ENCODE measurements around the gene PRKCQ.
"Not testable (repeated sequence)": the region's sequence is repeated elsewhere in the genome, so short reads cannot be mapped to it uniquely, and the experiment has no call there.

Gene PRKCQ

DNA sequence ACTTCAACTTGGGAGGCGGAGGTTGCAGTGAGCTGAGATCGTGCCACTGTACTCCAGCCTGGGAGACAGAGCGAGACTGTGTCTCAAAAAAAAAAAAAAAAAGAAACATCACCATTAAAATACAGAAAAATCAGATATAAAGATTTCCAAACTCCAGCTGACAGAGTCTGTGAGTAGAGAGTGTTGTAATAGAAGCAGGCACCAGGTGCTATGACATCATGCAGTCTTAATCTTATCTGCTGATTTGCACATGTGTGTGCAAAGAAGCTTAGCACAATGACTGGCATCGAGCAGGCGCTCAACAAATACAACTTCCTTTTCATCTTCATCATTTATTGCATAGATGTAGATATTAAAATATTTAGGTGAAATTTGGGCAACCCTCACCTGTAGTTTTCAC lies 92.2 kb downstream of the PRKCQ start:
- DNase-seq, result no peak

- no peak for DNase-seq
Measured at GRCh38 chr10:6486309-6486708, 93.8 kb downstream of the PRKCQ start.

DNA sequence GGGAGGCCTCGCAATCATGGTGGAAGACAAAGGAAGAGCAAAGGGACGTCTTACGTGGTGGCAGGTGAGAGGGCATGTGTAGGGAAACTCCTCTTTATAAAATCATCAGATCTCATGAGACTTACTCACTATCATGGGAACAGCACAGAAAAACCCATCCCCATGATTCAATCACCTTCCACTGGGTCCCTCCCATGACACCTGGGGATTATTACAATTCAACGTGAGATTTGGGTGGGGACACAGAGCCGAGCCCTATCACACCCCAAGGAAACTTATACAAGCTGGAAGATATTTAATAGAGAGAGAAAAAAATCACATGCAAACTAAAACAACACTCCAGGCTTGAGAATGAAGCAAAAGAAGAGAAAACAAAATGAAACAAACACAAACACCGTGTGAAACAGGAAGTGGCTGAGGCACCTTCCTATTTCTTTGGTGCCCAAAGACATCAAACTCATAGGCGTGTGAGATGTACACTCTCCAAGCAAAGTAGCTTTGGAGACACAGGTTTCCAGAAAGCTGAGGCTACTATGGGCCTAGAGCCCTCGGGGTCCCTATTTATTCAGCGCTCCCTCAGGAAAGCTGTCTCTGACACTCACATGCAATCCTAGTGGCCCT lies 97.2 kb downstream of the PRKCQ start:
- no peak for DNase-seq

DNA sequence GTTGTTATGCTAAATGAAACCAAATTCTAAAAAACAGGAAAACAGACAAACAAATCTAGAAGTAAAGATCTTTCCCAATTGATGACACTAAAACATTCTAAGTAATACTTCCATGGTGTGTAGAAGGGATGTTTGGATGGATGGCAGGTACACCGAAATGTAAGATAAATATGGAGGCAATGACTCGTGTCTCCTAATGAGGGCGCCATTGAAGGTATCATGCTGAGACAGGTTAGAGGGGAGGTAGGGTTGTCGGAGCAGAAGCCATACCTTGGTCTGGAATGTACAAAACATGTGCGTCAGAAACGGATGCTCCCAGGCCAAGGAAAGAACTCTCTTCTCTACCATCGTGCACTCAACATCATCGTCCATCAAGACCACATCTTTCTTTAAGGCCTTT lies 101.4 kb downstream of the PRKCQ start:
- DNase-seq, result no peak

- DNase-seq, result no peak
Measured at GRCh38 chr10:6476989-6477388, 103.1 kb downstream of the PRKCQ start.

- DNase-seq, result no peak
Measured at GRCh38 chr10:6474871-6475270, 105.2 kb downstream of the PRKCQ start.

DNA sequence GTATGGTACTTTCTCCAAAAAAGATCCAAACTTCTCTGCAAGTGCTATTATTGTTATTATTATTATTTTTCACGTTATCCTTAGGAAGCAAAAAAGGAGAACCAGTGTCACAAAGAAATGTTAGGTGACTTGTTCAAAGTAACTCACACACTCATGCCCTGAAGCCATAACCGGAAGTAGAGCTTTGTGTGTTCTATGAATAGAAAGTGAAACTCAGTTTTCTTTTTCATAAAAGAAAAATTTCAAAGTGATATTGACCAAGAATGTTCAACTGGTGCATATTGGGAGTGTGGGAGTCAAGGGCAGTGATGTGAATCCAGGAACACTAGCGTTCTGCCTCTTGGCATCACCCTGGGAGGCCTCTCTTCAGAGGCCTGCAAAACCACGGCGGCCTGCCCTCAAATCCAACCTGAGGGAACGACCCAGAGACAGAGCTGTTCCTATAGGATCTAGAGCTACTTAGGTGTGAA lies 106.1 kb downstream of the PRKCQ start:
- peak in 1 of 2 donors; percentile 36 for DNase-seq

DNA sequence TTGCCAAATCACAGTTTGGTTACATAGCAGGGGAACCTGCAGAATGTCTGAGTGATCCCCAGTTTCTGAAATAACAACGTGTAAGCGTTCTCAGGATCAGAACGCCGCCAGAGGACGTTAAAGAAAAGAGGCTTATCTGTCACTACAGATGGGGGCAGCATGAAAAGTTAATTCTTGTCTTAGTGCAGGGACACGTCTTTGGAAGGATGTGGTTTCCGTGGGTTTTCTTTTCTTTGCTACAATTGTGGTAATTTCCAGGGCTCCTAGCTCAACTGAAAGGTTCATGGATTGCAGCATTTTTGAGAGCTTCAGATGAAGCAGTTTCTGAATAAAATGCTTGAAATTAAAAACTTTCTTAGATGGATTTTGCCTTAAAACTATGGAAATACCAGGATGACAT lies 106.6 kb downstream of the PRKCQ start:
- DNase-seq, result peak; percentile 49

- DNase-seq, result not testable (repeated sequence)
Measured at GRCh38 chr10:6472710-6473005, 107.4 kb downstream of the PRKCQ start.

DNA sequence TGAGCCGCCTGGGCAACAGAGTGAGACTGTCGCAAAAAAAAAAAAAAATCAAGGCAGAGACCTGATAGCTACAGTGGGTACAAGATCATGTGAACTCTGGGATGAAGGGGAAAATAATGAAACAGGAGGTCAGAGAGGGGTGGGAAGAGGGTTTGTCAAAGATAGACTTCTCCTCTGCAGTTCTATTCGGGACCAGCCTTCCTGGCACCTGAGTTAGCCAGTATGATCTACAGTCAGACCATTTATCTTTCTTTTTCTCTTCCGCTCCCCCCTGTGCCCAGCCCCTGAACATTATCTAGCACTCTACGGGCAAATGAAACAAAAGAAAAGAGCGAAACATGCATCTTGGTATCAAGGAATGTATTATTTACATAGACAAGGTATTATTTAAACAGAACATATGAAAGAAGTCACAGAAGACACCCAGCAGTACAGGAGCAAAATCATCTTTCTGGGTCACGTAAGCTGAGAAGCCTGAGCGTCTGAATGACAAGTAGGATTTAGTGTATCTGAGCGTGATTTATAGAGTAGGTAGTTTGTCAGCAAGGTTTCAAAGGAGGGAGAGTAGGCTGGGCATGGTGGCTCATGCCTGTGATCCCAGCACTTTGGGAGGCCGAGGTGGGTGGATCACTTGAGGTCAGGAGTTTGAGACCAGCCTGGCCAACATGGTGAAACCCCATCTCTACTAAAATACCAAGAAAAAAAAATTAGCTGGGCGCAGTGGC lies 109.0 kb downstream of the PRKCQ start:
- no peak for DNase-seq

DNA sequence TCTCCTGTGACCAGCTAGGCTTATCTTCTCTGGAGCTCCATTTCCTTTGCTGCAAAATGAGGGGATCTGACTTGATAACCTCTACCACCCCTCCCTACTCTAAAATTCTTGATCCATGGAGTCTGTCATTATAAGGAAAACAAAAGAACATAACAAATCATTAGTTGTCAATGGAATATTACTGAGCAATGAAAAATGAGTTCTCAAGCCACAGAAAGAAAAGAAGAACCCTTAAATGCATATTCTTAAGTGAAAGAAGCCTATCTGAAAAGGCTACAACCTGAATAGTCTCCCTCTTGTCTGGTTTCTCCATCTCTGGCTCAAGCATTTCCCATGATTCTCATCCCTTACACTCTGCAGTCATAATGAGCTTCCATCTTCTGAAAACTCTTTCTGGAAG lies 110.4 kb downstream of the PRKCQ start:
- DNase-seq, result no peak

DNA sequence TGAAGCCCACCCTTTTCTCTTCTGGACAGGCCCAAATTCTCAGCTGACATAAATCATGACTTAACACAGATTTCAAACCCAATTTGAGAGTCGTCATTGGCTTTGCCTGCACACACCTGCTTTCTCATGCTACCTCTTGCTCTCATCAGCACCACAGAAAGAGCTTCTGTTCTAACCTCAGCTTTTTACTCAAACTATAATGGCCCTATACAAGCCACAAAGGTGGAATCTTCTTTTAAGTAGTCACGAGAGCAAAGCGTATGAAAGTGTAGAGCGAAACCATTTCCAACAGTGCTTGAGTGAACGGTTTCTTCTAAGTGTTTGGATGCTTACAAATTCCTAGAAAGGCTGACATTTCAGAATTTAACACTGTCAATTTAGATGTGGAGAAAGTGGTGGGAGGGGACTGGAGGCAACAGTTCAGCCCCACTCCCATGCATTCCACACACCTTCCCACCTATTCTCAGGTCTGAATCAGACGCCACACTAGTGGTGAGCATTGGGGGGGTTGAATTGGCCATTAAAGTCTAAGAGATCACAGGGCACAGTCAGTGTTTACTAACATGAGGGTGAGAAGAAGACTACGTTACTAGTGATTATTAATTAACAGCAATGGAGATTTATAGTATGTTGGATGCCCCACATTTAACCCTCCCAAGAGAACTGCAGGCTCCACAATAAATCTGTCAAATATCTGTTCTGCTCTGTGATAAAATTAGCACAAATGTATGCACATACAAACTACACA lies 114.0 kb downstream of the PRKCQ start:
- DNase-seq, result no peak

DNA sequence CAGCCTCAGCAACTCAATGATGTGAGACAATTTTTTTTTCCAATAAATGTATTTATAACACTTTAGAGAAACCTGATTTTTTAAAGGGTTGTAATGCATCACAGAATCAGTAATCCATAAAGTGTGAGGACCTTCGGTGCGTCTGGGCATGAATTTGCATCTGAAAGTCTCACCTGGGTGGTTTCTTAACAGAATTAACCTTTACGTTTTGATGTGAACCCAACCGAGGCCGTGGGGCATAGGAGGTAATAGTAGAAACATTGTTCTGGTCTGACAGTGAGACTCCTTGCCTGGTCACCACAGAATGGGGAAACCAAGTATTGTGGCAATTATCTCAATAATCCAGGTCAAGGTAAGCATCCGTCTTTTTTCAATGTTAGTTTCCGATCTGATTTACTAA lies 114.6 kb downstream of the PRKCQ start:
- no peak for DNase-seq

DNA sequence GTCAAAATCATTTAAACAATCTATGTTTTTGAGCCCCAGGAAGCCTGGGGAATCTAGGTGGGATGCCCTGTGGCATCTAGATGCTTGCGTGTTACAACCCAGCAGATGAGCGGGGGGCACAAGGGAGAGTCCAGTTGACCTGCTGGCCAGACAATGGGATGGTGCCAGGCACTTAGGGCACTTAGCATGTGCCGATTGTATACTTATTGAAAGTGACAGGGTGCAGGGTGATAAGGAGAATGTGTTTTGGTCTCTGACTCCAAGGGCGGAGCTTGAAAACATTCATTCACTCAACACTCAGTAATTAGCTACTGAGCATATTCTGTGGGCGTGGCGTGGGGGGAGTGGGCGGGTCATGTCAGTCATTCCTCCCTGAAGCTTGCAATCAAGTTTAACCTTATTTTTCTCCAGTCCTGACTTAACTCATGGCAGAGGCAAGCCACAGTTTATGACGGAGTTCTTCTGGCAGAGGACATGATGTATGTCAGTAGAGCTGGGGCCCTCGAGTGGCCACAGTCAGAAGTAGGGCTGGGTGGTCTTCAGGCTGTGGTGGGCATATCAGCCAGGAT lies 115.1 kb downstream of the PRKCQ start:
- peak in 1 of 2 donors; percentile 28 for DNase-seq

DNA sequence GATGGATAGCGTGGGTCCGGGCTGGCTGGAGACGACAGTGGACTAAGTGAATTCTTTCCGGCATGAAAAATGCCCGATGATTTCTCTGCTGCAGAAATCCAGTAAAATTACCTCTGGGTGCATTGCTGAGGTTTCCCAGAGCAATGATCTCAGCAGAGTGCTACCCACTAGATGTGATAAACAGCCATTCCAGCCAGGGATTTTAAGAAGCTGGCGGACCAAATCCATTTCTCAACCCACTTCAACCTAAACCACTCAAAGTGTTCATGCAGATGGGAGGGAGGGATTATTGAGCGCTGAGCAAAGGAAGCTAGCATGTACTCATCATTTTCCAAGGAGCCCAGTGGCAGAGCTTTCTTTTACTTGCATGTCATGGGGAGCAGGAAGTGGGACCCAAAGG lies 116.7 kb downstream of the PRKCQ start:
- DNase-seq, result no peak

DNA sequence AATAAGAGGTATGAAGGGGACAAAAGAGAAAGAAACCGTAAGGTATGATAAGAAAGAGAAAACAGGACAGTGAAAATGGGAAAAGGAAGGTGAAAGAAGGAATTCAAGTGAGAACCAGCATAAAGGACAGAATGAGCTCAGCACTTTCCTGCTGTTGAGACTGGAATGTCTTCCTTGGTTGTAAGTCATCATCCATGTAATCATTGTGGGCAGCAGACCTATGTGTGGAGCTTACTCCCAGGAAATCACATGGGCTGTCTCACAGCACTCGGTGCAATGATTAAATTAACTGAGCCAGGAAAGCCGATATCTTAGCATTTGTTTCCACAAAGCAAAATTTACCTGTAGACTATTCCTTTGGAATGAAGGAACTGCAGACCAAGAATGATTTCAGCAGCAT lies 118.1 kb downstream of the PRKCQ start:
- no peak for DNase-seq

- no peak for DNase-seq
Measured at GRCh38 chr10:6460861-6461409, 119.1 kb downstream of the PRKCQ start.

DNA sequence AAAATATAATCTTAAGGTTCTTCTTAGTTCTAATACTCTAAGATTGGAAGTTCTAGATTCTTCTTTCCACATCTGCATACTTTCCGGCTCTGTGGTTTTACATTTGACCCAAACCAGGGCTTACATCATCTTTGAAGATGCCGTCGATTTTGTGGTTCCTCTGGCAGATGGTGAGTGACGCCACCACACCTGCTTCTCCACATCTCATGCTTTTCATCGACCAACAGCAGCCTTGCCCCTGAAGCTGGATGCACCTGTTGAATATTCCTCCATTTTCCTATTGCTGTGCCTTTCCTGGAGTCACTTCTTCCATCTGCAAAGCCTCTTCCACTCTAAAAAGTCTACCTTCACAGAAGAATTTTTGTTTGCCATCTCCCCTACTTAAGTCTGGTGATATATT lies 121.3 kb downstream of the PRKCQ start:
- DNase-seq, result no peak

GRCh38 chr10:6457376-6457775 lies 122.7 kb downstream of the PRKCQ start:
- DNase-seq, result no peak

GRCh38 chr10:6456067-6456466 lies 124.0 kb downstream of the PRKCQ start:
- no peak for DNase-seq

DNA sequence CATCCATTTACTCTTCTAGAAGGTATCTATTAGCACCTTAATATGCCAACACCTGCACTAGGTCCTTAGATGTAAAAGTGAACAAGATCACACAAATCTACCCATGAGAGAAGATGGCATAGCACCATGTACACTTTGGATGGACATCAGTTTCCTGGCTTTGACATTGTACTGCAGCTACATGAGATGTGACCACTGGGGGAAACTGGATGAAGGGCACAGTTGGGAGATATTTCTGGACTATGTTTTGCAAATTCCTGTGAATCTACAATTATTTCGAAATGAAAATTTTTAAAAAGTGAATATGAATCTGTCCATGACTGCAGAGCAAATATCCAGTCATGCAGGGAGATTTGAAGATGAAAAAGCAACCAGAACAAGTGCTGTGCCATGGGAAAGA lies 124.5 kb downstream of the PRKCQ start:
- DNase-seq, result no peak

GRCh38 chr10:6446711-6447110 lies 133.4 kb downstream of the PRKCQ start:
- no peak for DNase-seq

GRCh38 chr10:6445671-6446316 lies 134.3 kb downstream of the PRKCQ start:
- peak; percentile 55 to 73 for DNase-seq

All from activated CD4-positive, alpha-beta T cell treated with anti-CD3 and anti-CD28 coated beads for 4 hours (primary cell).